ENCODE results near the gene RNASE7.

Gene RNASE7

GRCh38 chr14:21059842-21060613 lies 17.9 kb downstream of the RNASE7 start:
- DNase-seq (ENCODE audit: low spot score) = peak; percentile 55
- TF ChIP-seq CTCF (IDR thresholded peaks at IDR 0.05) = no peak
- Histone ChIP-seq H3K27ac (no peak overlapping the region), H3K4me3 (no peak overlapping the region)

- no peak overlapping the region for H3K27ac ChIP-seq
- DNase-seq (ENCODE audit: low spot score) = no peak
- no peak for TF ChIP-seq CTCF (IDR thresholded peaks at IDR 0.05)
- no peak overlapping the region for H3K4me3 ChIP-seq
These were observed 18.6 kb downstream of the RNASE7 start for GRCh38 chr14:21060614-21061346.

GRCh38 chr14:21061347-21061668 lies 19.1 kb downstream of the RNASE7 start:
- TF ChIP-seq CTCF (IDR thresholded peaks at IDR 0.05) = no peak
- DNase-seq (ENCODE audit: low spot score) = no peak
- no peak overlapping the region for H3K27ac ChIP-seq
- no peak overlapping the region for H3K4me3 ChIP-seq

- no peak overlapping the region for H3K4me3 ChIP-seq
- no peak overlapping the region for H3K27ac ChIP-seq
- TF ChIP-seq CTCF (IDR thresholded peaks at IDR 0.05) = no peak
- DNase-seq (ENCODE audit: low spot score) = no peak
These were observed 21.3 kb downstream of the RNASE7 start for GRCh38 chr14:21063479-21063878.

GRCh38 chr14:21066882-21067502 lies 24.8 kb downstream of the RNASE7 start:
- DNase-seq (ENCODE audit: low spot score) = no peak
- no peak overlapping the region for H3K27ac ChIP-seq
- H3K4me3 ChIP-seq = no peak overlapping the region
- TF ChIP-seq CTCF (IDR thresholded peaks at IDR 0.05) = no peak

- peak overlapping the region; percentile 93 to 97 for H3K27ac ChIP-seq
- no peak for DNase-seq (ENCODE audit: low spot score)
- TF ChIP-seq CTCF (IDR thresholded peaks at IDR 0.05) = peak; percentile 78
- H3K4me3 ChIP-seq = peak overlapping the region; percentile 80
These were observed 26.6 kb downstream of the RNASE7 start for GRCh38 chr14:21068521-21069387.

Data from coronary artery (tissue), 2 donors.